Caco-2 (cell line): ENCODE measurements around the gene CDKL2. TPM values are rescaled to one million over a fixed set of nuclear protein-coding genes. Genes with fewer than 3 reads are reported as not detected.

Experiments
- BruUV-seq: library from RNA; stranded (reverse); fragments of 400-500 nt; replicated peaks from 2 replicates; lab custom pipeline; 2021; lab: Mats Ljungman, UMichigan
- CTCF ChIA-PET: fragments of 300-600 bp; sonication (Branson Sonifier 250); formaldehyde crosslinking; loops from one replicate; lab custom pipeline; 2022; ENCODE audit warnings: antibody characterized with exemption; lab: Charles Lee
- POLR2A ChIA-PET: fragments of 300-600 bp; sonication (Branson Sonifier 250); formaldehyde crosslinking; loops from one replicate; lab custom pipeline; 2022; ENCODE audit warnings: antibody characterized with exemption; lab: Charles Lee
- DNase-seq, 2 experiments: peaks; one replicate each; pipeline versions ENCODE4 v3.0.0 to v3.0.0-alpha.2; 2020 to 2022
- H3K27me3 ChIP-seq: replicated peaks from 2 replicates; pipeline ENCODE4 v1.6.0; 2011; ENCODE audit warnings: low read length; ENCODE audit not compliant: control insufficient read depth, insufficient read depth
- H3K36me3 ChIP-seq: 2 replicates; pipeline ENCODE4 v1.5.1; 2011; ENCODE audit warnings: low read length; ENCODE audit not compliant: control insufficient read depth, insufficient read depth
- H3K4me1 ChIP-seq: fragments of 250-450 bp; sonication (Bioruptor Pico); 2 replicates; pipeline ENCODE4 v1.5.1; 2020; ENCODE audit warnings: mild to moderate bottlenecking
- H3K4me3 ChIP-seq: 2 replicates; pipeline ENCODE4 v1.5.1; 2011; ENCODE audit warnings: low read depth, mild to moderate bottlenecking, control low read depth, low read length
- H3K9me3 ChIP-seq: fragments of 250-450 bp; sonication (Bioruptor Pico); 2 replicates; pipeline ENCODE4 v1.5.1; 2020; ENCODE audit warnings: mild to moderate bottlenecking, moderate library complexity
- H3K27ac Mint-ChIP-seq: one replicate; pipeline ENCODE4 v1.8.0; 2022; ENCODE audit warnings: mixed read lengths; ENCODE audit not compliant: unreplicated experiment
- H3K27me3 Mint-ChIP-seq: one replicate; pipeline ENCODE4 v1.8.0; 2022; ENCODE audit warnings: mixed read lengths; ENCODE audit not compliant: insufficient read depth, unreplicated experiment
- H3K36me3 Mint-ChIP-seq: one replicate; pipeline ENCODE4 v1.8.0; 2022; ENCODE audit warnings: mild to moderate bottlenecking, mixed read lengths; ENCODE audit not compliant: insufficient read depth, unreplicated experiment
- H3K4me1 Mint-ChIP-seq: one replicate; pipeline ENCODE4 v1.8.0; 2022; ENCODE audit warnings: low read depth, mixed read lengths; ENCODE audit not compliant: unreplicated experiment
- H3K4me3 Mint-ChIP-seq: one replicate; pipeline ENCODE4 v1.8.0; 2022; ENCODE audit warnings: mild to moderate bottlenecking, moderate library complexity, mixed read lengths; ENCODE audit not compliant: unreplicated experiment
- H3K9me3 Mint-ChIP-seq: one replicate; pipeline ENCODE4 v1.8.0; 2022; ENCODE audit warnings: mixed read lengths; ENCODE audit not compliant: unreplicated experiment
- intact Hi-C: fragments of 100-400 bp; cut with micrococcal nuclease; formaldehyde crosslinking; loops from one replicate; pipeline ENCODE4 v1.10.0; 2022; ENCODE audit not compliant: unreplicated experiment
- total RNA-seq: library from RNA; stranded (reverse); gene quantifications from 2 replicates; pipeline ENCODE4 v1.2.3, GENCODE V29; 2022
- TF ChIP-seq, protein P1 (sequence below), 2 experiments: fragments of 200-600 bp in 1 of 2; IDR thresholded peaks; 1 replicate in 1 of 2; 2 replicates in 1 of 2; pipeline versions ENCODE4 v1.5.1 to v1.8.0; 2011 to 2022; ENCODE audit warnings: antibody characterized with exemption in 1 of 2, control low read depth in 1 of 2, inconsistent platforms in 1 of 2, low read depth in 1 of 2, low read length in 1 of 2, mild to moderate bottlenecking in 1 of 2, moderate library complexity in 1 of 2; ENCODE audit not compliant: insufficient read depth in 1 of 2, severe bottlenecking in 1 of 2, unreplicated experiment in 1 of 2

The CDKL2 gene
- total RNA-seq, 1 experiment from 2014 or later = 1.9 TPM

DNA sequence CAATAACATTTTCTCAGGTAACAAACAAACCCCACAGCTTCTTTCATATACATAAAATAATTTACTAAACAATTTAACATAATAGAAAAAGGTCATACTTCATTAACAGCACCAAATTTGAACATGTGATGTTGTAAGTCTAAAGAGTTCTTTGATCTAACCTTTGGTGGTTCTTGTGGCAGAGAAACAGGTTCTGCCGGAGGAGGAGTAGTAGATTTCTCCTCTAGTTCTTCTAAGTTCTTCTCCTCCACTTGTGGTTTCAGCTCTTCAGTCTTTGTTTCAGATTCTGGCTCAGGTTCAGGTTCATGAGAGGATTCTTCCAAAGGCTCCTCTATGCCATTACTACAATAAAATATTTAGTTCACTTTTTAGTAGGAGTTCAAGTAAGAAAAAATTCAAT, 24.6 kb upstream of the CDKL2 start:
- H3K36me3 Mint-ChIP-seq = peaks cover 50% of the 10 kb centered on the region
- no peak overlapping the region for H3K4me3 Mint-ChIP-seq
- CTCF ChIA-PET = interaction anchor here (0.8 to 2.0 kb wide), 3 partner anchors 53 to 193 kb away, joined by 3 to 8 read pairs (median 3); partner anchors contain the start of gene USO1
- H3K27ac Mint-ChIP-seq = no peak overlapping the region
- no peaks in the 10 kb centered on the region for H3K27me3 Mint-ChIP-seq
- TF ChIP-seq, protein P1, sequence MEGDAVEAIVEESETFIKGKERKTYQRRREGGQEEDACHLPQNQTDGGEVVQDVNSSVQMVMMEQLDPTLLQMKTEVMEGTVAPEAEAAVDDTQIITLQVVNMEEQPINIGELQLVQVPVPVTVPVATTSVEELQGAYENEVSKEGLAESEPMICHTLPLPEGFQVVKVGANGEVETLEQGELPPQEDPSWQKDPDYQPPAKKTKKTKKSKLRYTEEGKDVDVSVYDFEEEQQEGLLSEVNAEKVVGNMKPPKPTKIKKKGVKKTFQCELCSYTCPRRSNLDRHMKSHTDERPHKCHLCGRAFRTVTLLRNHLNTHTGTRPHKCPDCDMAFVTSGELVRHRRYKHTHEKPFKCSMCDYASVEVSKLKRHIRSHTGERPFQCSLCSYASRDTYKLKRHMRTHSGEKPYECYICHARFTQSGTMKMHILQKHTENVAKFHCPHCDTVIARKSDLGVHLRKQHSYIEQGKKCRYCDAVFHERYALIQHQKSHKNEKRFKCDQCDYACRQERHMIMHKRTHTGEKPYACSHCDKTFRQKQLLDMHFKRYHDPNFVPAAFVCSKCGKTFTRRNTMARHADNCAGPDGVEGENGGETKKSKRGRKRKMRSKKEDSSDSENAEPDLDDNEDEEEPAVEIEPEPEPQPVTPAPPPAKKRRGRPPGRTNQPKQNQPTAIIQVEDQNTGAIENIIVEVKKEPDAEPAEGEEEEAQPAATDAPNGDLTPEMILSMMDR (IDR thresholded peaks at IDR 0.05; ENCODE audit: insufficient read depth in 1 of 2, low read depth in 1 of 2, low read length in 1 of 2, severe bottlenecking in 1 of 2, unreplicated experiment in 1 of 2) = no peak
- Histone ChIP-seq H3K4me3 (no peak overlapping the region), H3K27me3 (no peaks in the 10 kb centered on the region), H3K9me3 (no peaks in the 10 kb centered on the region), H3K4me1 (peaks cover 47% of the 10 kb centered on the region), H3K36me3 (no peaks in the 10 kb centered on the region; the same call in 1 of the 2 replicates)
- intact Hi-C loops = loop anchor here (1.0 kb wide), 3 partner anchors 53 to 193 kb away; partner anchors contain the start of gene USO1
- no peaks in the 10 kb centered on the region for H3K9me3 Mint-ChIP-seq
- BruUV-seq = no TSS peak
- POLR2A ChIA-PET = interaction anchor here (0.5 kb wide), 1 partner anchor 69 kb away, joined by 3 read pairs; the partner anchor contains the start of gene USO1
- peaks cover 7% of the 10 kb centered on the region for H3K4me1 Mint-ChIP-seq
- DNase-seq = no peak

DNA sequence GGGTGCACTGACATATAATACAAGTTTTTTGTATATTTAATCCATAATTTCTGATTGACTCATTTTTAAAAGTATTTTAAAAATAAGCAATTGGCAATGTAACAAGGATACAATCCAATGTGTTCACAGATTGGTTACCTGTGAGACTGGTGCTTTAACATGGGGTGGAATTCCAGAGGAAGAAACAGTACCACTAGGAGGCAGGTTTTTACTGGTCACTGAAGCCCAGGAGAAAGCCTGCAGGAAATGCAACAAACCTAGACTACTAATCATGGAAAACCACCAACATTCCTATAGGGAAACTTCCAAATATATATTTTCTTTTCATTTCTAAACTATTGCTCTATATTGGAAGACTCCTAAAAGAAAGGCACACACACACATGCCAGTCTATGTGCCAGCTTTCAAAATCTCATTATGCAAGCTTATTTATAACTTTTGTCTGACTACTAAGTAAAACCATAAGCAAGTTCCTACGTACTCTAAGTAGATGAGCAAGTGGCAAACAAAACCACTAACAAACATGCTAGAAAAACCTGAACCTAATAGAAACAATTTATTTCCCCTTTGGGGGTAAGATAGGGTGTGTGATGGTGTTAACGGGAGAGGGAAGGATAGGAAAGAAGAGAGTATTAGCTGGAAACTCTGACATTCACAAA, 23.6 kb upstream of the CDKL2 start:
- Mint-ChIP-seq H3K36me3 (peaks cover 50% of the 10 kb centered on the region), H3K4me1 (peaks cover 6% of the 10 kb centered on the region), H3K9me3 (no peaks in the 10 kb centered on the region), H3K4me3 (no peak overlapping the region), H3K27ac (no peak overlapping the region), H3K27me3 (no peaks in the 10 kb centered on the region)
- no peaks in the 10 kb centered on the region for H3K9me3 ChIP-seq
- TF ChIP-seq, protein P1 (IDR thresholded peaks at IDR 0.05; ENCODE audit: insufficient read depth in 1 of 2, low read depth in 1 of 2, low read length in 1 of 2, severe bottlenecking in 1 of 2, unreplicated experiment in 1 of 2) = peak; percentile 43 to 67
- H3K36me3 ChIP-seq = no peaks in the 10 kb centered on the region; the same call in 1 of the 2 replicates
- H3K27me3 ChIP-seq = no peaks in the 10 kb centered on the region
- ChIA-PET CTCF (interaction anchor here (0.6 to 2.0 kb wide), 6 partner anchors 8 to 422 kb away, joined by 3 to 8 read pairs (median 4); partner anchors contain the start of gene USO1), POLR2A (interaction anchor here (0.5 kb wide), 1 partner anchor 70 kb away, joined by 3 read pairs; the partner anchor contains the start of gene USO1)
- intact Hi-C loops = loop anchor here (1.0 kb wide), 3 partner anchors 54 to 194 kb away; partner anchors contain the start of gene USO1
- H3K4me3 ChIP-seq = no peak overlapping the region
- peaks cover 37% of the 10 kb centered on the region for H3K4me1 ChIP-seq
- DNase-seq = peak in 1 of 2 experiments; percentile 56
- no TSS peak for BruUV-seq

- CTCF ChIA-PET = no interaction called here
- Mint-ChIP-seq H3K27ac (no peak overlapping the region), H3K4me1 (no peaks in the 10 kb centered on the region)
Observed at GRCh38 chr4:75644095-75644494, 13.8 kb upstream of the CDKL2 start.

More at GRCh38 chr4:75644095-75644494, 13.8 kb upstream of the CDKL2 start:
- Mint-ChIP-seq H3K27me3 (no peaks in the 10 kb centered on the region), H3K9me3 (no peaks in the 10 kb centered on the region), H3K36me3 (peaks cover 73% of the 10 kb centered on the region), H3K4me3 (no peak overlapping the region)
- H3K9me3 ChIP-seq = no peaks in the 10 kb centered on the region
- 0 out of 2 replicates have a peak, but pooled peaks cover 4% of the 10 kb centered on the region for H3K4me1 ChIP-seq
- no peak overlapping the region for H3K4me3 ChIP-seq
- no peak for DNase-seq
- POLR2A ChIA-PET = no interaction called here
- no peaks in the 10 kb centered on the region for H3K27me3 ChIP-seq
- TF ChIP-seq, protein P1 (IDR thresholded peaks at IDR 0.05; ENCODE audit: insufficient read depth in 1 of 2, low read depth in 1 of 2, low read length in 1 of 2, severe bottlenecking in 1 of 2, unreplicated experiment in 1 of 2) = no peak
- intact Hi-C loops = no loop called here
- peaks cover 1% of the 10 kb centered on the region; the same call in 1 of the 2 replicates for H3K36me3 ChIP-seq
- BruUV-seq = no TSS peak
